ENCODE results near the gene SMURF2.

Gene SMURF2

DNA sequence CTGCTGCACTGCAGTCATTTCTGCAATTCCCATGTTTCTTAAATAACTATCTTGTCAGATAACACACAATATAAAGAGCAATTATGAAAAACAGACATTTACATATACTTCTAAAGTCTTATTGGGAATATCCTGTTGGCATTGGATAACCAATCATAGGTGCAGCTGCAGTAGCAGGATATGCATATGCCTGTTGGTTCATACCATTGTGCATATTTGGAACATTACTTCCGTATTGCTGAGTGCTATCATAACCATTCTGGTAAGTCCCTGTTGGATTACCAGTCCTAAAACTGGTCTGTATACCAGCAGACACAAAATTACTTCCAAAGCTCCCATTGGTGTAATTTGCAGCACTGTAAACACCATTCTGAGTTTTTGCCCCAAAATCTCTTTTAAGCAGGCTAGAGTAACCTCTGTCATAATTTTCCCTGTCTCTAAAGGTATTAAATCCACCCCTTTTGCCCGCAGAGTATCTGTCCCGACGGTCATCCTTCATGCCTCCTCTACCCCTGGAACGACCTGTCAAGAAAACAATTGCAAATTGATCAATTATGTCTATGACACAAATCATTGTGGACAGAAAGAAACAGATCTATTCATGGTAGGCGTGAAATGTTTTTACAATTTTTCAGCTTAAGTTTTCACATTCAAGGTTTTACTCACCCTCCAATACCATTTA lies 162.2 kb downstream of the SMURF2 start:
- no peak for DNase-seq

DNA sequence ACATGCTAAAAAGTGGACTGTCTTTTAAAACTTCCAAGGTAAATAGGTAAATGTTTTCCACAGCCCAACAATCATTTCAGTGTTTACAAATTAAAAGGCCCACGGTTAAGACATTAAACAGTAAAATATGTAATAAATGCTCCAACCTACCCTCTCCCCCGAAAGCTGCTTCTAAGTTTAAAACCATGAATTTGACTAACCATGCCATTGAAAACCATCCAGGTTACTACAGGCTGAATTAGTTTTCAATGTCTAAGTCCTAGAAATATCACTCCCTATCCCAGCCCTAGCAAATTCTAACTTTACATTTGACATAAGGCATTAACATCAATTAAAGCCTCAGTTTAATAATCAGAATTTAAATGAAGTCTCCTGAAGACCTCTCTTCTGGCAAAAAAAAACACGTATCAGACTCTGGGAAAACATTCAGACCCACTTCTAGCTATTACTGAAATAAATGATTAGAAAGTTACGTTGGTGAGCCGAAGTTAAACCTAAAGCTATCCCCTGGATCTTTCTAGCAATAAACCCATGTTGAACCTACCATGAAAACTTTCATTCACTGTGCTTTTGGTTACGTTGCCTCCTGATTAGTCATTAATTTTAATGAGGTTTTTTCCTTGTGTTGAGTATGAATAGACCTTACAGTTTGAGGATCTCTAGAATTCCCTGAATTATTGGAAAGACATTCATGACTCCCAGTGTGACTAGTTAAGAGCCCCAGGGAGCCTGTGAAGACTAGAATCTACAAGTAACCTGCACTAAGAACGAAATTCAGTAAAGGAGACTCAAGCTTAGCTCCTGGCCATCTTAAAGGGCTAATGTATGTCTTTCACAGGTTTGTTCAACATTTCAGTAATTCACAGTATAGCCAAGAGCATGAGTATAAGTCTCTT lies 163.6 kb downstream of the SMURF2 start:
- DNase-seq = no peak

DNA sequence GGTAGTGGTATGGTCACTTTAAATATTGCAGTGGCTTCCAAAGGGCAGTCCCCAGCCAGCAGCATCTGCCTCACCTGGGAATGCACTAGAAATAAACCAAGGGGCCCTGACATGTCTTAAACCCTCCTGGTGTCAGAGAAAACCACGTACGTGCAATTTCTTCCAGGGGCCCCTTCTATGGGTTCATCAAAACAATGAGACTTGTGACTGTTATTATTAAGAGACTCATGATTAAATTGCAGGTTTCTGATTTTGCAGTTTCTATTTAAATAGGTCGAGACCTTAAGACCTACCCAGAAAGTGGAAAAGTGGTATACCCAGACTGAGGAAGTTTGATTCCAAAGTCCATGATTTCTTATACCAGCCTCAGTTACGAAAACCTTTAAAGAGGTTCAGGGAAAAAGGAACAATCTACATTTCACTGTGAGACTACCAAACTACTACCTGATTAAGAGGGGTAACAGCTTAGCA lies 164.5 kb downstream of the SMURF2 start:
- DNase-seq = no peak

DNA sequence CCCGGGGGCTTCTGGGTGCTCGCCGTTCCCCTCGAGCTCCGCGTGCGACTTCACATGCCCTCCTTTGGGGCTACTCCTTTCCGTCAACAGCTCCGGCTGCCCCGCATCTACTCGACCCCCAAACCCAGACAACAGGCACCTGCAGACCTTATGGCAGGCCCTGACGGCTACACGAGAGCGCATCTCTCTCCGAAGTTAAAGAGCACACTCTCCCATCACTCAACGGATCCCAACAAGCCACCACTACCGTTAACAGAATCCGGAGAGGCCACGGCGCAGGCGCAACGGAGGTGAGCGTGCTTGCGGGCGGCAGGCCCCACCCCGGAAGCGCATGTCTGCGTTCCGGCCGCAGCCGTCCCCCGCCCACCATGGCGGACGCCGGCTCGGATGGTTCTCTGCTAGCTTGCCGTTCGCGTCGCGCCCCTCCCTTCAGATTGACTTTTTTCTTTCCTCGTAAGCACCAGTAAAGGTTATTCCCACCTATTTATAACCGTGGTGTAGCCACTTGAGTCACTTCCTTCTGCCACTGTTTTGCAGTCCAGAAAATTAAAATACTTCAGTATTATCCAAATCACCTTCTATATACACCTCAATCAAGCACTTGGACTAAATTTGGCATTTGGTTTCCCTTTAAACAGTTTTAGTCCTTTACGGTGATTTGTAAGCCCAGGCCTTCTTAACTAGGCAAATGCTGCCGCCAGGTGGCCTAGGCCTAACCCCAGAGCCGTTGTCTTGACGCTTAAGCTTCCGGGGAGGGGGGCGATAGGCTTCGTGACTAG lies 165.1 kb downstream of the SMURF2 start, which contains the start of gene POLG2:
POLG2 (minus strand) TSS at position 269 of the 779 bp plus-strand sequence; CDS start at position 183, 86 bp downstream.
- DNase-seq = peak; percentile 83

GRCh38 chr17:64496348-64496785 lies 165.7 kb downstream of the SMURF2 start:
- DNase-seq = no peak

Data from SHP77 treated with DMSO at 0.1 percent for 48 hours (cell line).